Kidney (tissue), 14 donors: ENCODE results near the gene TDRD6. TPM values are rescaled to one million over a fixed set of nuclear protein-coding genes. Genes with fewer than 3 reads are reported as not detected.

ENCODE experiments used
- DNase-seq, 5 donors: peaks; one replicate each; pipeline ENCODE4 v3.0.0-alpha.2; 2013 to 2020
- FAIRE-seq: peaks from 2 replicates; lab custom pipeline; 2012; peaks lifted over from hg19 to GRCh38; lab: Jason Lieb, UNC
- H3K27ac ChIP-seq, 2 donors: one replicate each; pipeline ENCODE4 v1.7.0; 2013; ENCODE audit warnings: low read depth in 2 of 2, low read length in 2 of 2, inconsistent platforms in 1 of 2
- H3K27me3 ChIP-seq: one replicate; pipeline ENCODE4 v1.7.1; 2013; ENCODE audit warnings: low read length, inconsistent platforms; ENCODE audit not compliant: control insufficient read depth, insufficient read depth
- H3K36me3 ChIP-seq, 3 donors: one replicate each; pipeline versions ENCODE4 v1.7.0 to v1.7.1; 2013; ENCODE audit warnings: low read length in 3 of 3, control low read depth in 1 of 3, inconsistent platforms in 1 of 3; ENCODE audit not compliant: insufficient read depth in 3 of 3, control insufficient read depth in 2 of 3
- H3K4me1 ChIP-seq, 3 donors: one replicate each; pipeline versions ENCODE4 v1.7.0 to v1.7.1; 2013; ENCODE audit warnings: low read length in 3 of 3, inconsistent platforms in 1 of 3, low read depth in 1 of 3; ENCODE audit not compliant: control insufficient read depth in 2 of 3, insufficient read depth in 2 of 3
- H3K4me3 ChIP-seq, 3 donors: one replicate each; pipeline versions ENCODE4 v1.7.0 to v1.8.1; 2013; ENCODE audit warnings: low read length in 3 of 3, control low read depth in 1 of 3, inconsistent platforms in 1 of 3
- H3K9ac ChIP-seq, 3 donors: one replicate each; pipeline versions ENCODE4 v1.7.0 to v1.7.1; 2013; ENCODE audit warnings: low read length in 3 of 3, control low read depth in 1 of 3, inconsistent platforms in 1 of 3
- H3K9me3 ChIP-seq, 3 donors: one replicate each; pipeline versions ENCODE4 v1.7.0 to v1.7.1; 2013; ENCODE audit warnings: low read length in 3 of 3, control low read depth in 1 of 3, inconsistent platforms in 1 of 3; ENCODE audit not compliant: control insufficient read depth in 2 of 3, insufficient read depth in 1 of 3
- intact Hi-C: fragments of 100-400 bp; cut with DNase I; formaldehyde crosslinking; loops from one replicate; pipeline ENCODE4 v1.11.1; 2022
- polyA plus RNA-seq: library from polyadenylated mRNA; stranded (reverse); fragments of 350-450 nt; fragmentation: Illumina TruSeq; extraction: RNeasy Lipid Tissue Mini Kit (QIAGEN cat#74804); gene quantifications from one replicate; pipeline ENCODE4 v1.2.3, GENCODE V29; 2014; ENCODE audit warnings: low read depth, low replicate concordance; ENCODE audit not compliant: insufficient read depth
- total RNA-seq: library from RNA; stranded (reverse); fragmentation: NEBNext Ultra II Directional; extraction: Animal tissue kit (Norgen Biotek cat#: 25700); gene quantifications from one replicate; pipeline ENCODE4 v1.2.1, GENCODE V29; 2021
- TF ChIP-seq, protein P1 (sequence below): IDR thresholded peaks from 3 replicates; pipeline ENCODE4 v1.5.1; 2012; ENCODE audit warnings: mild to moderate bottlenecking, moderate library complexity, borderline replicate concordance; ENCODE audit not compliant: insufficient read depth; ENCODE audit errors: extremely low read depth
- donor health status: control.
- donor health status: control.
- donor health status: control.
- donor health status: control.
- donor health status: control.
- donor health status: DM: yes; HTN: yes; CAD: no.
- donor health status: Normal renal cell carcinoma (clear cell type).

TDRD6 gene
- total and polyA plus RNA-seq, 2 donors from 2014 or later = 0.47 to 0.84 TPM

DNA sequence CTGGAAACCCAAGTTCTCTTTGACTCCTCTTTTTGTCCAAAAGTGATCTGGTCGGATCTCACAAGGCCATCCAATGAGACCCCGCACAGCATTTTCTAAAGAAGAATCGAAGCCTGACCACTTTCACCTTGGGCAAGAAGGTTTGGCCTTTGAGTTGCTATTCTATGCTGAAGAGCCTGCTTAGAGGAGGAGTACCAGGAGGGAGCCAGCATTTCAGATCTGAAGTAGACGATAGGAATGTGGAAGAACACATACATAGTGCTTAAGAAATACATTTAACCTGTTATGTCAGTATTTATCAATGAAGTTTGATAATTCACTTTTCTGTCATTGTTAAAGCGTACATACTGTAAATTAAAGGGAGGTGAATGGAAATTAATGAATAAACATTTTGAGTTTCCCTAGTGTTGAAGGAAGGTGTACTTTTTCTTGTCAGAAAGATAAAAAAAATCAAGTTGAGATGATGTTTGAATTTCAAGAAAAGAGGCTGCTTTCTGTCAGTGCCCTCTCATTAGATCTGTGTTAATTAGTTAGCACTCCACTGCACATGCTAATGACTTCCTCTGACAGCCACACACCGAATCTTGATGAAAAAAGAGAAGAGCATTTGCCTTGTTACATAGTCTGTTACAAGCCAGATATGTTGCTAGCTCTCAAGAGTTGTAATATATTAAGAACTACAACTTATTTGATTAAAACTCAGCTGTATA, 10.9 kb upstream of the TDRD6 start:
- intact Hi-C loops = no loop called here
- H3K9ac ChIP-seq = no peak overlapping the region
- H3K27me3 ChIP-seq = no peaks in the 10 kb centered on the region
- H3K9me3 ChIP-seq = no peaks in the 10 kb centered on the region
- FAIRE-seq (no peak), DNase-seq (no peak)
- no peak overlapping the region for H3K4me3 ChIP-seq
- H3K36me3 ChIP-seq = peaks cover 0 to 18% (median 6%) of the 10 kb centered on the region in 3 donors
- H3K4me1 ChIP-seq = no peaks in the 10 kb centered on the region
- TF ChIP-seq, protein P1, sequence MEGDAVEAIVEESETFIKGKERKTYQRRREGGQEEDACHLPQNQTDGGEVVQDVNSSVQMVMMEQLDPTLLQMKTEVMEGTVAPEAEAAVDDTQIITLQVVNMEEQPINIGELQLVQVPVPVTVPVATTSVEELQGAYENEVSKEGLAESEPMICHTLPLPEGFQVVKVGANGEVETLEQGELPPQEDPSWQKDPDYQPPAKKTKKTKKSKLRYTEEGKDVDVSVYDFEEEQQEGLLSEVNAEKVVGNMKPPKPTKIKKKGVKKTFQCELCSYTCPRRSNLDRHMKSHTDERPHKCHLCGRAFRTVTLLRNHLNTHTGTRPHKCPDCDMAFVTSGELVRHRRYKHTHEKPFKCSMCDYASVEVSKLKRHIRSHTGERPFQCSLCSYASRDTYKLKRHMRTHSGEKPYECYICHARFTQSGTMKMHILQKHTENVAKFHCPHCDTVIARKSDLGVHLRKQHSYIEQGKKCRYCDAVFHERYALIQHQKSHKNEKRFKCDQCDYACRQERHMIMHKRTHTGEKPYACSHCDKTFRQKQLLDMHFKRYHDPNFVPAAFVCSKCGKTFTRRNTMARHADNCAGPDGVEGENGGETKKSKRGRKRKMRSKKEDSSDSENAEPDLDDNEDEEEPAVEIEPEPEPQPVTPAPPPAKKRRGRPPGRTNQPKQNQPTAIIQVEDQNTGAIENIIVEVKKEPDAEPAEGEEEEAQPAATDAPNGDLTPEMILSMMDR = no peak
- no peak overlapping the region for H3K27ac ChIP-seq

DNA sequence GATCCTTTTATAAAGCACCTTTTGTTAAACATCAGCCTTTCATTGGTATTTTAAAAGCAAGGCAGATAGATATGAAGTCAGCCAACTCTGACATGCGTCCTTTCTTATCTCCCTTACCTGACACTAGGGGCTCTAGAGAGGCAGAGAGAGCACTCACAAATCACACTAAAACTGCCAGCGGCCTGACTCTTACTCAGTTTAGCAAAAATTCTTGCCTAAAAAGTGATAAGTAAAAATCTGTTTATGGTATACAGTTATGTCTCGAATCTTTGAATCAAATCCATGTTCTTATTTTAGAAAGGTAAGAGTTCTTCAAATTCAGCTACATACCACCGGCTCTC, 10.4 kb upstream of the TDRD6 start:
- Histone ChIP-seq H3K9me3 (no peaks in the 10 kb centered on the region), H3K27ac (no peak overlapping the region), H3K4me3 (no peak overlapping the region), H3K9ac (no peak overlapping the region), H3K4me1 (no peaks in the 10 kb centered on the region), H3K36me3 (peaks cover 0 to 18% (median 6%) of the 10 kb centered on the region in 3 donors), H3K27me3 (no peaks in the 10 kb centered on the region)
- FAIRE-seq = no peak
- TF ChIP-seq, protein P1 = peak; percentile 11
- intact Hi-C loops = no loop called here
- peak in 2 of 5 donors; percentile 14 to 29 for DNase-seq

DNA sequence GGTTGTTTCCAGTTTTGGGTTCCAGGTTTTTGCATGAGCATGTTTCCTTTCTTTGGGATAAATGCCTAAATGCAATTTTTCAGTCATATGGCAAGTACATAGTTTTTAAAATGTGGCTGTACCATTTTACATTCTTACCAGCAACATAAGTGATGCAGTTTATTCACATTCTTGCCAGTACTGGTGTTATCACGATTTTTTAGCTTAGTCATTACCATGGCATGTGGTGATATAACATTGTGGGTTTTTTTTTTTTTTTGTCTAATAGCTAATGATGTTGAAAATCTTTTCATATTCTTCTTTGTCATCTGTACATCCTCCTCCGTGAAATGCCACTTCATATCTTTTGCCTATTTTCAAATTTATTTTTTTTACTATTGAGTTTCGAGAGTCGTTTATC, 2.9 kb upstream of the TDRD6 start:
- no peak overlapping the region for H3K27ac ChIP-seq
- H3K4me3 ChIP-seq = no peak overlapping the region
- H3K27me3 ChIP-seq = no peaks in the 10 kb centered on the region
- no peak for FAIRE-seq
- peaks cover 0 to 3% (median 0%) of the 10 kb centered on the region in 3 donors for H3K36me3 ChIP-seq
- H3K4me1 ChIP-seq = no peaks in the 10 kb centered on the region
- no peaks in the 10 kb centered on the region for H3K9me3 ChIP-seq
- no peak for DNase-seq
- intact Hi-C loops = no loop called here
- no peak overlapping the region for H3K9ac ChIP-seq
- TF ChIP-seq, protein P1 = no peak
